Lung (tissue), 12 donors: ENCODE results near the gene NISCH. TPM values are rescaled to one million over a fixed set of nuclear protein-coding genes. Genes with fewer than 3 reads are reported as not detected.

Experiments used
- ATAC-seq: fragments of 200-7000 bp; cut with Tn5 transposase; one replicate; pipeline ENCODE4 v1.9.1; 2020; ENCODE audit warnings: moderate number of reproducible peaks; ENCODE audit not compliant: insufficient read depth, low FRiP score
- DNase-seq, 3 donors: peaks; one replicate each; pipeline ENCODE4 v3.0.0-alpha.2; 2013 to 2017
- H3K27ac ChIP-seq, 2 donors: one replicate each; pipeline ENCODE4 v1.5.1; 2013; ENCODE audit warnings: mild to moderate bottlenecking in 2 of 2, moderate library complexity in 2 of 2, control low read depth in 1 of 2, inconsistent platforms in 1 of 2, low read depth in 1 of 2, low read length in 1 of 2
- H3K27me3 ChIP-seq, 3 donors: one replicate each; pipeline ENCODE4 v1.5.1; 2013; ENCODE audit warnings: low read length in 2 of 3; ENCODE audit not compliant: control insufficient read depth in 3 of 3, insufficient read depth in 3 of 3
- H3K36me3 ChIP-seq, 4 donors: one replicate each; pipeline ENCODE4 v1.5.1; 2013; ENCODE audit warnings: low read length in 4 of 4, mild to moderate bottlenecking in 1 of 4, moderate library complexity in 1 of 4; ENCODE audit not compliant: control insufficient read depth in 4 of 4, insufficient read depth in 4 of 4
- H3K4me1 ChIP-seq, 5 donors: one replicate each; pipeline ENCODE4 v1.5.1; 2013; ENCODE audit warnings: low read length in 5 of 5, mild to moderate bottlenecking in 2 of 5, moderate library complexity in 1 of 5; ENCODE audit not compliant: control insufficient read depth in 5 of 5, insufficient read depth in 5 of 5
- H3K4me3 ChIP-seq: one replicate; pipeline ENCODE4 v1.5.1; 2013; ENCODE audit warnings: mild to moderate bottlenecking, control low read depth, moderate library complexity
- H3K9ac ChIP-seq, 2 donors: one replicate each; pipeline ENCODE4 v1.5.1; 2013; ENCODE audit warnings: low read length in 2 of 2, control low read depth in 1 of 2; ENCODE audit not compliant: insufficient read depth in 1 of 2
- H3K9me3 ChIP-seq, 4 donors: one replicate each; pipeline ENCODE4 v1.5.1; 2013; ENCODE audit warnings: low read length in 3 of 4, mild to moderate bottlenecking in 1 of 4, moderate library complexity in 1 of 4; ENCODE audit not compliant: control insufficient read depth in 4 of 4, insufficient read depth in 3 of 4
- whole genome bisulfite sequencing, 2 donors: extraction: QIAGEN DNeasy Blood & Tissue Kit; methylation state at CpG; one replicate each; pipeline ENCODE4 v1.1.7; 2013; 5-methylcytosine and 5-hydroxymethylcytosine counted together
- polyA plus RNA-seq, 2 donors: library from polyadenylated mRNA; stranded (reverse); fragments of 200-250 nt; gene quantifications; one replicate each; pipeline ENCODE4 v1.2.1, GENCODE V29; 2013
- total RNA-seq, 2 donors: library from RNA; depleted of rRNA in 1 of 2; stranded (reverse); fragments of >200 nt in 1 of 2; gene quantifications; one replicate each; pipeline ENCODE4 v1.2.1, GENCODE V29; 2014 to 2021
- TF ChIP-seq, protein P1 (sequence below): IDR thresholded peaks from 2 replicates; pipeline ENCODE4 v1.5.1; 2012; ENCODE audit warnings: mild to moderate bottlenecking; ENCODE audit errors: control extremely low read depth, extremely low read depth
- donor health status: control.
- donor health status: control.
- donor health status: Bipolar disorder and iron deficiency.
- donor health status: healthy.
- donor health status: DM: yes; HTN: yes; CAD: no.

Gene NISCH
- total and polyA plus RNA-seq, 4 donors, result 37.8 to 127 (median 63.7) TPM

GRCh38 chr3:52431459-52432223 is 23.8 kb upstream of the NISCH start:
- H3K27ac ChIP-seq, result no peak overlapping the region
- no peaks in the 10 kb centered on the region for H3K27me3 ChIP-seq
- no peak overlapping the region for H3K4me3 ChIP-seq
- ATAC-seq, result no peak
- H3K9ac ChIP-seq, result no peak overlapping the region
- H3K36me3 ChIP-seq, result peaks cover 0 to 2% (median 0%) of the 10 kb centered on the region in 4 donors
- peaks cover 0 to 23% (median 7%) of the 10 kb centered on the region in 5 donors for H3K4me1 ChIP-seq
- no peaks in the 10 kb centered on the region for H3K9me3 ChIP-seq
- no peak for DNase-seq
- WGBS, 2 donors, result 76 to 83% methylated on average over 10 of the region's 10 CpGs
- TF ChIP-seq, protein P1, sequence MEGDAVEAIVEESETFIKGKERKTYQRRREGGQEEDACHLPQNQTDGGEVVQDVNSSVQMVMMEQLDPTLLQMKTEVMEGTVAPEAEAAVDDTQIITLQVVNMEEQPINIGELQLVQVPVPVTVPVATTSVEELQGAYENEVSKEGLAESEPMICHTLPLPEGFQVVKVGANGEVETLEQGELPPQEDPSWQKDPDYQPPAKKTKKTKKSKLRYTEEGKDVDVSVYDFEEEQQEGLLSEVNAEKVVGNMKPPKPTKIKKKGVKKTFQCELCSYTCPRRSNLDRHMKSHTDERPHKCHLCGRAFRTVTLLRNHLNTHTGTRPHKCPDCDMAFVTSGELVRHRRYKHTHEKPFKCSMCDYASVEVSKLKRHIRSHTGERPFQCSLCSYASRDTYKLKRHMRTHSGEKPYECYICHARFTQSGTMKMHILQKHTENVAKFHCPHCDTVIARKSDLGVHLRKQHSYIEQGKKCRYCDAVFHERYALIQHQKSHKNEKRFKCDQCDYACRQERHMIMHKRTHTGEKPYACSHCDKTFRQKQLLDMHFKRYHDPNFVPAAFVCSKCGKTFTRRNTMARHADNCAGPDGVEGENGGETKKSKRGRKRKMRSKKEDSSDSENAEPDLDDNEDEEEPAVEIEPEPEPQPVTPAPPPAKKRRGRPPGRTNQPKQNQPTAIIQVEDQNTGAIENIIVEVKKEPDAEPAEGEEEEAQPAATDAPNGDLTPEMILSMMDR, result no peak

DNA sequence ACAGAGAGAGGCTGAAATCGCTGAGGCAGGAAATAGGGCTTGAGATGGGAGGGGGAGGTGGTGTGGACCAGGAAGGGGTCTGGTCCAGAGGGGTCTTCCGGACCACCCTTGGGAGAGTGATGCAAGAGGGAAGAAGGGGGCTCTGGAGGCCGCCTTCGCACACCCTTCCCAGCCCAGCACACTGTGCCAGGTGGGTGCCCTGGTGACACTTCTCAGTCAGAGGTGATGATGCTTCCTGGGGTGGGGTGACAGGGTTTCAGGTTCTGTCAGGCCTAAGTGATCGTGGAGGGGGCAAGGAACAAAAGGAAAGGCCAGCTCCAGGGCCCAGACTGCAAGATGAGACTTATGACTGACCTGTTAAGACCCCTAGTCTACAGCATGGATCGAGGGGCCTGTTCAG is 23.2 kb upstream of the NISCH start:
- peaks cover 0 to 2% (median 0%) of the 10 kb centered on the region in 4 donors for H3K36me3 ChIP-seq
- no peak overlapping the region for H3K9ac ChIP-seq
- H3K27ac ChIP-seq, result peak overlapping the region in 1 of 2 donors; percentile 49
- TF ChIP-seq, protein P1, result no peak
- no peak overlapping the region for H3K4me3 ChIP-seq
- 72 to 82% methylated on average over 5 to 6 of the region's 6 CpGs for WGBS, 2 donors
- ATAC-seq (no peak), DNase-seq (peak in 1 of 3 donors; percentile 7)
- peaks cover 0 to 28% (median 12%) of the 10 kb centered on the region in 5 donors for H3K4me1 ChIP-seq
- H3K9me3 ChIP-seq, result no peaks in the 10 kb centered on the region
- H3K27me3 ChIP-seq, result no peaks in the 10 kb centered on the region

GRCh38 chr3:52432691-52433141 is 22.7 kb upstream of the NISCH start:
- no peak overlapping the region for H3K4me3 ChIP-seq
- H3K4me1 ChIP-seq, result peaks cover 0 to 32% (median 13%) of the 10 kb centered on the region in 5 donors
- ATAC-seq (no peak), DNase-seq (peak; percentile 33 to 52 (median 35))
- H3K36me3 ChIP-seq, result peaks cover 0 to 2% (median 0%) of the 10 kb centered on the region in 4 donors
- H3K27ac ChIP-seq, result peak overlapping the region in 1 of 2 donors; percentile 49
- TF ChIP-seq, protein P1, result no peak
- no peaks in the 10 kb centered on the region for H3K27me3 ChIP-seq
- WGBS, 2 donors, result 47 to 58% methylated on average over 4 of the region's 4 CpGs
- H3K9ac ChIP-seq, result no peak overlapping the region
- no peaks in the 10 kb centered on the region for H3K9me3 ChIP-seq
